Stimulated activated CD4-positive, alpha-beta T cell treated with anti-CD3 and anti-CD28 coated beads, Interleukin-12 subunit alpha, Interleukin-12 subunit beta, amount 100 ng/mL, for 4 hours (primary cell): Measurements from ENCODE around the gene UMAD1.

Experiments used
- DNase-seq: peaks from one replicate; pipeline ENCODE4 v3.0.0-alpha.2; 2020

The UMAD1 gene

GRCh38 chr7:7902845-7903244, 262.3 kb downstream of the UMAD1 start:
- DNase-seq: no peak

- DNase-seq: no peak
Measured at GRCh38 chr7:7907306-7907705, 266.8 kb downstream of the UMAD1 start.

DNA sequence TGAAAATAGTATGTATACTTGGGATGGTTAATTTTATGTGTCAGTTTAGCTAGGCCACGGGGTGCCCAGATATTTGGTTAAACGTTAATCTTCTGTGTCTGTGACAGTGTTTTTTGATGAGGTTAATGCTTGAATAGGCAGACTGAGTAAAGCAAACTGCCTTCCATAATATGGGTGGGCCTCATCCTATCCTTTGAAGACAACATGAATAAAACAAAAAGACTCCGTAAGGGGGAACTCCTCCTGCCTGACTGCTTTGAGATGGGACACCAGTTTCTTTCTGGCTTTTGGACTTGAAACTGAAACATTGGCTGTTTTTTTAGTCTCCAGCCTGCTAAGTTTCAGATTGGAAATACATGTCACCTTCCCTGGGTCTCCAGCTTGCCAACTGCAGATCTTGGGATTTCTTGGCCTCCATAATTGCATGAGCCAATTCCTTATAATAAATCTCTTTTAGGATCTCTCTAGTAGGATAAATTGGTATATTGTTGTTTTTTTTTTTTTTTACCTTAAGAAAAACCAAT, 268.1 kb downstream of the UMAD1 start:
- DNase-seq: no peak

DNA sequence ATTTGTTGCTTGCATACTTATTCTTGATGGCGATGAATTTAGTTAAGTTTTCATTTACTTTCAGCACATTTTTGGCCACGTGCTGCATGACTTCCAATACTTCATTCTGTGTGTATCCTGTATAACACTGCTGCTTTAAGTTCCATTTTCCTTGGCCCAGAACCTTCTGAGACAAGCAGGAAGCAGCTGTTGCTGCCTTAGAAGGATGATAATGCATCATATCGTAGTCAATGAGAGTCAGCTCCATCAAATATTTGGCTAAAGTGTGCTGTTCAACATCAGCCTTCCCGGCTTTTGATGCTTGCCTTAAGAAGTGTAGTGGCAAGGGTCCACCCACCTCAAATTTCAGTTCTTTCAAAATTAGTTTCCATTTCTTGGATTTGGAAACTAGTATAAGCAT, 268.8 kb downstream of the UMAD1 start:
- no peak for DNase-seq

GRCh38 chr7:7911369-7912123, 271.0 kb downstream of the UMAD1 start:
- DNase-seq: no peak

DNA sequence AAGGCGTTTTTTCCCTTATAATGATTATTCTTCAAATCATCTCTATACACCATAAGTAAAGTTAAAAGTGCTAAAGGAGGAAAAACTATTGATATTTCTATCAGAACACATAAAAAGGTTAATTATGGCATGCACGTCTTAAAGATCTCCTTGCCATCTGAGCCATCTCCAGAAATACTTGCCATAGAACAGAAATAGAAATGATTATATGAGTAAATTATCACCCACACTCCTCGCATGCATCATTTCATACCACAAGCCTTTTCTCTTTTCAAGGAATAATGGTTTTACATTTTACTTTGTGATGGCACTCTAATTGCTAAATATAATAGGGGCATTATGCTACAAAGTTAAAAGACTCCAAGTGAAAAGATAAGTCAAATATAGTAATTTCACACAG, 272.4 kb downstream of the UMAD1 start:
- DNase-seq: no peak

GRCh38 chr7:7913504-7913903, 273.0 kb downstream of the UMAD1 start:
- no peak for DNase-seq

GRCh38 chr7:7914547-7914946, 274.0 kb downstream of the UMAD1 start:
- DNase-seq: no peak

GRCh38 chr7:7916064-7916463, 275.5 kb downstream of the UMAD1 start:
- no peak for DNase-seq

GRCh38 chr7:7917593-7917992, 277.0 kb downstream of the UMAD1 start:
- DNase-seq: no peak

DNA sequence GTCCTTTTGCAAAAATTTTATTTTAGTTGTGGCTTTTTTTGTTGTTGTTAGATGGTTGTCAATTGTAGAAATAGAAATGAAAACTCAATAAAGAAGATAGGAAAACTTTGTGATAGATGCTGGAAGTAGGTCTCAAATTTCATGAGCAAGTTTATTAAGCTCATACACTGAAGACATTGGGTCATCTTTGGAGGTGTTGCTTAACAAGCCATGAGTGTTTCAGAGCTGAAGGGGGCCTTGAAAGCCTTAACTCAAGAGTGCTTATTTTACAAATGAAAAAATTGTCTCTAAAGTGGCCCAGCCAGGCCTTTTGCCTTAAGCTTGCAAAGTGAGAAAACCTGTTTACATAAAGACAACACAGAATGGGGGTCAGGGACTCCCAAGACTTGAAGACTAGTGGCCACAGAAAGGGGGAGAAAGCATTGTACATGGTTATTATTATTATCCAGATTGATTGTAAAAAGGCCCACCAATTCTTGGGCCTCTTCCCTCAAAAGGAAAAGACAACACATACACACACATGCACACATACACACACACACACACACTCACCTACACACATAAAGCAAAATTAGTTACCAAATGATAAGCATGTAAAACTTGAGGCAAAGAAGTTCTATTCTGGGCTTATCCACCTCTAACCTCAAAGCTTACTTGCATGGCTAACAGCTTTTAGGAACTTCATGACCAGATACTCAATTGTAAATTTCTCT, 278.3 kb downstream of the UMAD1 start:
- no peak for DNase-seq

GRCh38 chr7:7919449-7919945, 278.9 kb downstream of the UMAD1 start:
- DNase-seq: no peak

DNA sequence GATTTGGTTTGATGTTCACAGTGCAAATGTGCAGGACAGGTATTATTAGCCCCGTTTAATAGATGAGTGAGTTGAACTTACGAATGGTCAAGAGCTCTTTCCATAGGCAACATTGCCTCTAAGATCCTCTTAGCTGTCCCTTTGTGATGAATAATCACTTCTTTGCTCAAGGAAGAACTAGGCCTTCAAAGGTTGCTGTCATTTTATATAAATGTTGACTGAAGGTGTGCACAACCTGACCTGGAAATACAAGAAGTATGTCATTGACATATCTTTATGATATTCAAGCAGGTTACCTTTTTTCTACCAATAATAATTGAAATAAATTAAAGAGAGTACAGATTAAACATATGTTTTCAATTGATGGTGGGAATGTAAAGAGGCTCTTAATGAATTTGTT, 279.5 kb downstream of the UMAD1 start:
- no peak for DNase-seq

DNA sequence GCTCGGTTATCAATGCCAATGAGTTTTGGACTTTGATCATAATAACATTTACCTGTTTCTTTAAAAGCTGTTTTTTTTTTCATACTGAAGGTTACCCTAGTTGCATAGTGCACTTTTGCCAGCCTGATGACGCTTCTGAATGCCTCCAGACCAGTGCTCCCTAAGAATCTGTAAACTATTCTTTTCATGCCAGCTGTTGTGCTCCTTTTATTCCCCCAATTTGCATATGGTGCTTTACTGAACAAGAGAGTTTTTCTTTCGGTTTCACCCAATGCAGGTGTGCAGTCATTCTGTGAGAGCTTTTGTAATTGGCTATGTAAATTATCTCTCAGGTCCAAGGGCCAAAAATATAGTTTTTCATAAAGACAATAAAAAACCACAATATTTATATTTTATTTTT, 279.9 kb downstream of the UMAD1 start:
- no peak for DNase-seq

- DNase-seq: no peak
Measured at GRCh38 chr7:7921830-7922229, 281.3 kb downstream of the UMAD1 start.

- DNase-seq: no peak
Measured at GRCh38 chr7:7922684-7923385, 282.3 kb downstream of the UMAD1 start.

DNA sequence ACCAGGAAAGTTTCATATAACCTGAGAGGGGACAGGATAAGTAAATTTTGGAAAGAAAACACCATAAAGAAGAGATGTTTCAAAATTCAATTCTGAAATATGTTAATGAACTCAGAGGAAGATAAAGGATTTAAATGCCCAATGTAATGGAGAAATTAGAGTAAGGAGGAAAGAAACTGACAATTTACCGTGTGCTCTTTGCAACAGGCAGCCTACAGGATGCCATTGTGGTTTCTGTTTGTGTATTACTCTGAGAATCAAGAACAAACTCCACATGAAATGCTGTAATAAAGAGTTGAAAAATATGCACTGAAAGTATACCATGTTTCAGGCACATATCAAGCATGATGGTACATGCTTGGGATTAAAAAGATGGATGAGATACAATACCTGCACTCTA, 283.3 kb downstream of the UMAD1 start:
- DNase-seq: no peak

- no peak for DNase-seq
Measured at GRCh38 chr7:7924303-7924702, 283.8 kb downstream of the UMAD1 start.
